GM23338 (cell line): ENCODE results near the gene B3GALT2. TPM values are rescaled to one million over a fixed set of nuclear protein-coding genes. Genes with fewer than 3 reads are reported as not detected.

Source experiments
- ATAC-seq: fragments of 200-7000 bp; cut with Tn5 transposase; 3 replicates; pipeline ENCODE4 v1.9.1; 2020
- DNase-seq: peaks from one replicate; pipeline ENCODE4 v3.0.0-alpha.2; 2015; ENCODE audit warnings: low spot score
- H2AFZ ChIP-seq: fragments of 200-600 bp; sonication (generic); 2 replicates; pipeline ENCODE4 v1.8.0; 2016; ENCODE audit warnings: antibody characterized with exemption, mild to moderate bottlenecking, moderate library complexity
- H3F3A ChIP-seq: fragments of 200-600 bp; sonication (generic); replicated peaks from 2 replicates; pipeline ENCODE4 v1.8.0; 2017; ENCODE audit warnings: antibody characterized with exemption, mixed run types, low read depth
- H3K27ac ChIP-seq: fragments of 200-600 bp; sonication (generic); 2 replicates; pipeline ENCODE4 v1.6.1; 2016; ENCODE audit warnings: low read depth
- H3K27me3 ChIP-seq: fragments of 200-600 bp; sonication (generic); 2 replicates; pipeline ENCODE4 v1.8.0; 2016; ENCODE audit warnings: mild to moderate bottlenecking, mixed run types, moderate library complexity; ENCODE audit not compliant: insufficient read depth
- H3K36me3 ChIP-seq: fragments of 200-600 bp; sonication (generic); 2 replicates; pipeline ENCODE4 v1.8.0; 2016; ENCODE audit warnings: mild to moderate bottlenecking; ENCODE audit not compliant: insufficient read depth
- H3K4me1 ChIP-seq: fragments of 200-600 bp; sonication (generic); 2 replicates; pipeline ENCODE4 v1.8.0; 2016; ENCODE audit warnings: mild to moderate bottlenecking, moderate library complexity; ENCODE audit not compliant: insufficient read depth
- H3K4me2 ChIP-seq: fragments of 200-600 bp; sonication (generic); 2 replicates; pipeline ENCODE4 v1.7.1; 2017; ENCODE audit warnings: mixed run types
- H3K4me3 ChIP-seq: fragments of 200-600 bp; sonication (generic); 2 replicates; pipeline ENCODE4 v1.6.1; 2016; ENCODE audit warnings: mixed run types
- H3K79me2 ChIP-seq: fragments of 200-600 bp; sonication (generic); replicated peaks from 2 replicates; pipeline ENCODE4 v1.8.0; 2017; ENCODE audit warnings: mild to moderate bottlenecking; ENCODE audit not compliant: insufficient read depth
- H3K9me2 ChIP-seq: fragments of 200-600 bp; sonication (generic); 2 replicates; pipeline ENCODE4 v1.8.0; 2017; ENCODE audit not compliant: insufficient read depth
- H4K20me1 ChIP-seq: fragments of 200-600 bp; sonication (generic); replicated peaks from 2 replicates; pipeline ENCODE4 v1.8.0; 2017; ENCODE audit warnings: mild to moderate bottlenecking; ENCODE audit not compliant: insufficient read depth
- H3K27ac Mint-ChIP-seq: 2 replicates; pipeline ENCODE4 v1.8.0; 2020; ENCODE audit warnings: inconsistent platforms, mild to moderate bottlenecking, moderate library complexity, mixed read lengths
- H3K27me3 Mint-ChIP-seq: 3 replicates; pipeline ENCODE4 v1.8.0; 2022; ENCODE audit warnings: low read depth, mild to moderate bottlenecking, moderate library complexity, mixed read lengths, inconsistent platforms; ENCODE audit not compliant: insufficient read depth, poor library complexity
- H3K36me3 Mint-ChIP-seq: 3 replicates; pipeline ENCODE4 v1.8.0; 2021; ENCODE audit warnings: low read depth, mild to moderate bottlenecking, inconsistent platforms, moderate library complexity, mixed read lengths
- H3K4me1 Mint-ChIP-seq: 3 replicates; pipeline ENCODE4 v1.8.0; 2020; ENCODE audit warnings: mild to moderate bottlenecking, inconsistent platforms, mixed read lengths
- H3K4me3 Mint-ChIP-seq: 3 replicates; pipeline ENCODE4 v1.8.0; 2021; ENCODE audit warnings: moderate library complexity, mild to moderate bottlenecking, inconsistent platforms, mixed read lengths
- H3K9me3 Mint-ChIP-seq: 3 replicates; pipeline ENCODE4 v1.8.0; 2020; ENCODE audit warnings: moderate library complexity, mild to moderate bottlenecking, inconsistent platforms, mixed read lengths
- CREB1 ChIP-seq: fragments of 250-450 bp; sonication (Bioruptor Pico); IDR thresholded peaks from 2 replicates; pipeline ENCODE4 v1.5.0; 2020; ENCODE audit warnings: low read depth, mild to moderate bottlenecking, moderate library complexity
- CTCF ChIP-seq, 2 experiments: fragments of 200-600 bp in 1 of 2; sonication (generic) in 1 of 2; conservative IDR thresholded peaks; 2 replicates each; pipeline versions ENCODE4 v1.5.1 to v1.6.1; 2016 to 2017; ENCODE audit warnings: antibody characterized with exemption in 2 of 2, low read depth in 2 of 2, mild to moderate bottlenecking in 2 of 2, moderate library complexity in 1 of 2
- ETS1 ChIP-seq: IDR thresholded peaks from 2 replicates; pipeline ENCODE4 v1.6.1; 2016; ENCODE audit warnings: antibody characterized with exemption
- EZH2 ChIP-seq: fragments of 200-600 bp; sonication (generic); IDR thresholded peaks from one replicate; pipeline ENCODE4 v1.8.0; 2017; ENCODE audit warnings: antibody characterized with exemption, mild to moderate bottlenecking, low read depth; ENCODE audit not compliant: unreplicated experiment
- EZH2phosphoT487 ChIP-seq: fragments of 200-600 bp; sonication (generic); IDR thresholded peaks from one replicate; pipeline ENCODE4 v1.8.1; 2018; ENCODE audit warnings: antibody characterized with exemption; ENCODE audit not compliant: unreplicated experiment
- JUNB ChIP-seq: IDR thresholded peaks from one replicate; pipeline ENCODE4 v1.6.1; 2016; ENCODE audit warnings: antibody characterized with exemption; ENCODE audit not compliant: unreplicated experiment
- REST ChIP-seq: IDR thresholded peaks from one replicate; pipeline ENCODE4 v1.6.1; 2018; ENCODE audit warnings: antibody characterized with exemption; ENCODE audit not compliant: unreplicated experiment
- ZNF114 ChIP-seq: fragments of 250-450 bp; sonication (Bioruptor Pico); IDR thresholded peaks from 2 replicates; pipeline ENCODE4 v1.5.0; 2020; ENCODE audit warnings: mild to moderate bottlenecking, moderate library complexity
- ZNF331 ChIP-seq: fragments of 250-450 bp; sonication (Bioruptor Pico); IDR thresholded peaks from 2 replicates; pipeline ENCODE4 v1.5.0; 2020; ENCODE audit warnings: low read depth, mild to moderate bottlenecking, moderate library complexity
- polyA plus RNA-seq: library from polyadenylated mRNA; unstranded; fragments of >200 nt; fragmentation: Nextera tagmentation; extraction: Ambion mirVana; gene quantifications from 2 replicates; pipeline ENCODE4 v1.2.1, GENCODE V29; 2016
- total RNA-seq: library from RNA; depleted of rRNA; stranded (reverse); fragments of >200 nt; shearing (Covaris generic); gene quantifications from 2 replicates; pipeline ENCODE4 v1.2.3, GENCODE V29; 2014

The B3GALT2 gene
- total and polyA plus RNA-seq, 2 experiments from 2014 or later = 1.2 TPM; not detected in 1

GRCh38 chr1:193213998-193214397, 27.6 kb upstream of the B3GALT2 start:
- H3K79me2 ChIP-seq = peaks cover 8% of the 10 kb centered on the region; the same call in 1 of the 2 replicates
- no peak overlapping the region for H2AFZ ChIP-seq
- no peaks in the 10 kb centered on the region for H3K27me3 ChIP-seq
- Mint-ChIP-seq H3K36me3 (peaks cover 29% of the 10 kb centered on the region), H3K4me1 (peaks cover 34% of the 10 kb centered on the region), H3K27ac (no peak overlapping the region), H3K27me3 (peaks cover 4% of the 10 kb centered on the region), H3K4me3 (no peak overlapping the region), H3K9me3 (no peaks in the 10 kb centered on the region)
- TF ChIP-seq JUNB (no peak), ZNF114 (CRISPR knock-in tag) (no peak), CTCF (conservative IDR thresholded peaks at IDR 0.05; ENCODE audit: low read depth in 2 of 2) (no peak), ETS1 (no peak), CREB1 (CRISPR knock-in tag) (no peak), ZNF331 (CRISPR knock-in tag) (no peak), REST (no peak)
- H3K36me3 ChIP-seq = no peaks in the 10 kb centered on the region; the same call in 1 of the 2 replicates
- no peak overlapping the region for H3K4me3 ChIP-seq
- H3F3A ChIP-seq = no peaks in the 10 kb centered on the region
- ATAC-seq (no peak), DNase-seq (no peak)
- H3K4me1 ChIP-seq = peaks cover 22% of the 10 kb centered on the region
- H3K4me2 ChIP-seq = no peak overlapping the region
- no peak overlapping the region for H3K27ac ChIP-seq
- no peaks in the 10 kb centered on the region; the same call in 1 of the 2 replicates for H4K20me1 ChIP-seq
- H3K9me2 ChIP-seq = no peaks in the 10 kb centered on the region

- Histone ChIP-seq H2AFZ (no peak overlapping the region), H3K4me3 (no peak overlapping the region), H3F3A (no peaks in the 10 kb centered on the region), H3K79me2 (peaks cover 12% of the 10 kb centered on the region; the same call in 1 of the 2 replicates), H4K20me1 (no peaks in the 10 kb centered on the region; the same call in 1 of the 2 replicates), H3K4me1 (peaks cover 22% of the 10 kb centered on the region), H3K36me3 (no peaks in the 10 kb centered on the region; the same call in 1 of the 2 replicates), H3K27me3 (no peaks in the 10 kb centered on the region), H3K9me2 (no peaks in the 10 kb centered on the region), H3K4me2 (no peak overlapping the region), H3K27ac (no peak overlapping the region)
- Mint-ChIP-seq H3K27ac (no peak overlapping the region), H3K27me3 (peaks cover 4% of the 10 kb centered on the region), H3K36me3 (peaks cover 28% of the 10 kb centered on the region), H3K9me3 (no peaks in the 10 kb centered on the region), H3K4me1 (peaks cover 33% of the 10 kb centered on the region), H3K4me3 (no peak overlapping the region)
- DNase-seq (no peak), ATAC-seq (no peak)
- TF ChIP-seq CREB1 (CRISPR knock-in tag) (no peak), EZH2 (no peak), ZNF114 (CRISPR knock-in tag) (no peak), EZH2phosphoT487 (no peak)
Observed at GRCh38 chr1:193212637-193213036, 26.2 kb upstream of the B3GALT2 start.
